ENCODE data around the gene RINL.

DNA sequence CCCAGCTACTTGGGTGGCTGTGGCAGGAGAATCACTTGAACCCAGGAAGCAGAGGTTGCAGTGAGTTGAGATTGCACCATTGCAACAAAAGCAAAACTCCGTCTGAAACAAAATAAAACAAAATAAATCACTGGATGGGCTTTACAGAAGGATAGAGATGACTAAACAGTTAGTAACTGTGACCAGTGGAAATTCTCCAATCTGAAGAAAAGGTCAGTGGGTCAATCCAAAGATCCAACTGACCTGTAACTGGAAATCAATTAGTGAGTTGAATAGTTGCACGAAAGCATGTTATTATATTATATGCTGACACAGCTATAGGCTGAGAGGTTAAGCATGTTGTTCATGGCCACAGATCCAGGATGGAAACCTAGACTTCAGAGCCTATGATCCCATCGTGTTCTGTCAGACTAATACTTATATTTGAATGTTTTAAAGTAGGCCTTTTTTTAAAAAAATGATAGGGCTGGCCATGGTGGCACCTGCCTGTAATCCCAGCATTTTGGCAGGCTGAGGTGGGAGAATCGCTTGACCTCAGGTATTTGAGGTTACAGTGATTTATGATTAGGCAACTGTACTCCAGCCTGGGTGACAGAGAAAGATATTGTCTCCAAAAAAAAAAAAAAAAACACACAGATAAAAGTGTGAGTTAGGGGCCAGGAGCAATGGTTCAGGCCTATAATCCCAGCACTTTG is 47.9 kb downstream of the RINL start:
- TF ChIP-seq, protein P1, sequence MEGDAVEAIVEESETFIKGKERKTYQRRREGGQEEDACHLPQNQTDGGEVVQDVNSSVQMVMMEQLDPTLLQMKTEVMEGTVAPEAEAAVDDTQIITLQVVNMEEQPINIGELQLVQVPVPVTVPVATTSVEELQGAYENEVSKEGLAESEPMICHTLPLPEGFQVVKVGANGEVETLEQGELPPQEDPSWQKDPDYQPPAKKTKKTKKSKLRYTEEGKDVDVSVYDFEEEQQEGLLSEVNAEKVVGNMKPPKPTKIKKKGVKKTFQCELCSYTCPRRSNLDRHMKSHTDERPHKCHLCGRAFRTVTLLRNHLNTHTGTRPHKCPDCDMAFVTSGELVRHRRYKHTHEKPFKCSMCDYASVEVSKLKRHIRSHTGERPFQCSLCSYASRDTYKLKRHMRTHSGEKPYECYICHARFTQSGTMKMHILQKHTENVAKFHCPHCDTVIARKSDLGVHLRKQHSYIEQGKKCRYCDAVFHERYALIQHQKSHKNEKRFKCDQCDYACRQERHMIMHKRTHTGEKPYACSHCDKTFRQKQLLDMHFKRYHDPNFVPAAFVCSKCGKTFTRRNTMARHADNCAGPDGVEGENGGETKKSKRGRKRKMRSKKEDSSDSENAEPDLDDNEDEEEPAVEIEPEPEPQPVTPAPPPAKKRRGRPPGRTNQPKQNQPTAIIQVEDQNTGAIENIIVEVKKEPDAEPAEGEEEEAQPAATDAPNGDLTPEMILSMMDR (optimal IDR thresholded peaks at IDR 0.05 in 1 of 3, IDR thresholded peaks at IDR 0.05 in 1 of 3, conservative IDR thresholded peaks at IDR 0.05 in 1 of 3; ENCODE audit: extremely low read depth in 1 of 3, insufficient read depth in 2 of 3, low read length in 3 of 3), result no peak
- no peak for TF ChIP-seq EZH2 (IDR thresholded peaks at IDR 0.05; ENCODE audit: low read length)
